CD8-positive, alpha-beta memory T cell (primary cell): ENCODE results near the gene ANKRD33B. TPM values are rescaled to one million over a fixed set of nuclear protein-coding genes. Genes with fewer than 3 reads are reported as not detected.
"Not testable (repeated sequence)": the region's sequence is repeated elsewhere in the genome, so short reads cannot be mapped to it uniquely, and the experiment has no call there.

ENCODE experiments used
- CTCF ChIA-PET: fragments of 350-600 bp; sonication (Branson Sonifier 250); formaldehyde crosslinking; loops from one replicate; lab custom pipeline; 2021; ENCODE audit warnings: antibody characterized with exemption; lab: Charles Lee
- POLR2A ChIA-PET: fragments of 350-600 bp; sonication (Branson Sonifier 250); formaldehyde crosslinking; loops from one replicate; lab custom pipeline; 2021; ENCODE audit warnings: antibody characterized with exemption; lab: Charles Lee
- DNase-seq, 5 donors: peaks; one replicate each; pipeline versions ENCODE4 v3.0.0 to v3.0.0-alpha.2; 2020 to 2022; ENCODE audit warnings: mixed read lengths in 1 of 5
- H3K27ac ChIP-seq: one replicate; pipeline ENCODE4 v1.7.0; 2013; ENCODE audit warnings: low read depth, mild to moderate bottlenecking, low read length, moderate library complexity
- H3K27me3 ChIP-seq: 2 replicates; pipeline ENCODE4 v1.7.0; 2013; ENCODE audit warnings: low read length, mild to moderate bottlenecking; ENCODE audit not compliant: insufficient read depth, poor library complexity, severe bottlenecking
- H3K36me3 ChIP-seq: 2 replicates; pipeline ENCODE4 v1.7.0; 2013; ENCODE audit warnings: mild to moderate bottlenecking, low read length, moderate library complexity; ENCODE audit not compliant: insufficient read depth
- H3K4me1 ChIP-seq: 2 replicates; pipeline ENCODE4 v1.7.0; 2013; ENCODE audit warnings: mild to moderate bottlenecking, low read length, moderate library complexity; ENCODE audit not compliant: insufficient read depth
- H3K4me3 ChIP-seq: 2 replicates; pipeline ENCODE4 v1.7.0; 2013; ENCODE audit warnings: mild to moderate bottlenecking, low read length
- H3K9me3 ChIP-seq: 2 replicates; pipeline ENCODE4 v1.7.0; 2013; ENCODE audit warnings: mild to moderate bottlenecking, low read length
- H3K27ac Mint-ChIP-seq, 8 donors: one replicate each; pipeline ENCODE4 v1.8.0; 2020 to 2021; ENCODE audit warnings: mixed read lengths in 8 of 8, mild to moderate bottlenecking in 6 of 8, inconsistent platforms in 3 of 8, moderate library complexity in 3 of 8
- H3K27me3 Mint-ChIP-seq, 2 donors: one replicate each; pipeline ENCODE4 v1.8.0; 2020 to 2021; ENCODE audit warnings: mixed read lengths in 2 of 2, mild to moderate bottlenecking in 1 of 2, moderate library complexity in 1 of 2
- H3K36me3 Mint-ChIP-seq, 3 donors: one replicate each; pipeline ENCODE4 v1.8.0; 2020 to 2021; ENCODE audit warnings: mixed read lengths in 3 of 3, inconsistent platforms in 1 of 3, mild to moderate bottlenecking in 1 of 3
- H3K4me1 Mint-ChIP-seq, 3 donors: one replicate each; pipeline ENCODE4 v1.8.0; 2020 to 2021; ENCODE audit warnings: mixed read lengths in 3 of 3, inconsistent platforms in 1 of 3, mild to moderate bottlenecking in 1 of 3
- H3K4me3 Mint-ChIP-seq, 7 donors: one replicate each; pipeline ENCODE4 v1.8.0; 2020 to 2021; ENCODE audit warnings: mixed read lengths in 7 of 7, mild to moderate bottlenecking in 6 of 7, moderate library complexity in 4 of 7, inconsistent platforms in 2 of 7
- H3K9me3 Mint-ChIP-seq, 5 donors: one replicate each; pipeline ENCODE4 v1.8.0; 2020 to 2022; ENCODE audit warnings: mixed read lengths in 5 of 5, mild to moderate bottlenecking in 3 of 5, moderate library complexity in 2 of 5, inconsistent platforms in 1 of 5
- polyA plus RNA-seq: library from polyadenylated mRNA; unstranded; fragments of 300-500 nt; fragmentation: Illumina TruSeq; gene quantifications from one replicate; pipeline ENCODE4 v1.2.3, GENCODE V29; 2021
- total RNA-seq, 2 experiments: library from RNA; stranded (reverse); gene quantifications; one replicate each; pipeline ENCODE4 v1.2.3, GENCODE V29; 2021

ANKRD33B gene
- total and polyA plus RNA-seq, 3 experiments from 2014 or later = 0.06 to 32.7 (median 29.6) TPM

DNA sequence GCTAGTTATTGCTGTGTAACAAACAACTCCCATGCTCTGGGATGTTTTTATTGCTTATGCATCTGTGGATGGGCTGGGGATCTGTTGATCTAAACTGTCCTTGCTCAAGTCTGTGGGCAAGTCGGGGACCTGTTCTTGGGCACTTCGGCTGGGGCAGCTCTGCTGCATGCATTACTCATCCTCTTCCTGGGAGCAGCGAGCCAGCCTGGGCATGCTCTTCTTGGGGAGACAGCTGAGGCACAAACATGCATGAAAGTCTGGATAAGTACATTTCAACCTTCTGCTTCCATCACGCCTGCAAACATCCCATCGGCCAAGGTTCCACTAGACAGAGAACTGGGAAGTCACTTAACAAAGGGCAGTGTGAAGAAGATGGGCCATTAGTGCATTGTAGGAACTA is 66.3 kb downstream of the ANKRD33B start:
- Histone ChIP-seq H3K4me3 (no peak overlapping the region), H3K36me3 (no peaks in the 10 kb centered on the region), H3K27ac (no peak overlapping the region), H3K9me3 (no peaks in the 10 kb centered on the region), H3K4me1 (peaks cover 35% of the 10 kb centered on the region), H3K27me3 (no peaks in the 10 kb centered on the region)
- POLR2A ChIA-PET = no interaction called here
- Mint-ChIP-seq H3K4me3 (no peak overlapping the region), H3K36me3 (no peaks in the 10 kb centered on the region), H3K27ac (peak overlapping the region in 1 of 8 donors; percentile 64), H3K4me1 (peaks cover 43 to 51% (median 49%) of the 10 kb centered on the region in 3 donors), H3K27me3 (peaks cover 4 to 8% of the 10 kb centered on the region in 2 donors), H3K9me3 (no peaks in the 10 kb centered on the region)
- no peak for DNase-seq
- CTCF ChIA-PET = interaction anchor here (4.8 kb wide), 1 partner anchor 346 kb away, joined by 101 read pairs; no protein-coding TSS in a partner anchor

DNA sequence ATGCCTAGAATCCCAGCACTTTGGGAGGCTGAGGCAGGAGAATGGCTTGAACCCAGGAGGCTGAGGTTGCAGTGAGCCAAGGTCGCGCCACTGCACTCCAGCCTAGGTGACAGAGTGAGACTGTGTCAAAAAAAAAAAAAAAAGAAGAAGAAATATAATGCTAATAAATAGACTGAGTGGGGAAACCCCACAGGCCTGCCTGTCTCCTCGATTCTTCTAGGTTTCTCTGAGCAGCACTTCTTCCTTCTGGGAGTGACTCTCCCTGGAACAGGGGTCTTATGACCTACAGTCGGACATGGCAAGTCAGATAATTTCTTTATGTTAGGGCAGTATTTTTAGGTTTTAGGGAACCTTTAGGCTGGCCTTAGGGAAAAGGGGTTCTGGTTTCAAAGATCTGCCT is 66.9 kb downstream of the ANKRD33B start:
- DNase-seq, H3K27me3 ChIP-seq, H3K36me3 ChIP-seq, H3K4me3 ChIP-seq, H3K36me3 Mint-ChIP-seq, H3K27me3 Mint-ChIP-seq, H3K9me3 Mint-ChIP-seq, H3K9me3 ChIP-seq, POLR2A ChIA-PET, H3K27ac ChIP-seq: not testable (repeated sequence)
- Mint-ChIP-seq H3K27ac (peak overlapping the region in 3 of 8 donors; percentile 49 to 96 (median 52)), H3K4me1 (peaks cover 48 to 57% (median 55%) of the 10 kb centered on the region in 3 donors), H3K4me3 (peak overlapping the region in 1 of 7 donors; percentile 56)
- CTCF ChIA-PET = interaction anchor here (4.8 kb wide), 1 partner anchor 346 kb away, joined by 101 read pairs; no protein-coding TSS in a partner anchor
- H3K4me1 ChIP-seq = peaks cover 41% of the 10 kb centered on the region

DNA sequence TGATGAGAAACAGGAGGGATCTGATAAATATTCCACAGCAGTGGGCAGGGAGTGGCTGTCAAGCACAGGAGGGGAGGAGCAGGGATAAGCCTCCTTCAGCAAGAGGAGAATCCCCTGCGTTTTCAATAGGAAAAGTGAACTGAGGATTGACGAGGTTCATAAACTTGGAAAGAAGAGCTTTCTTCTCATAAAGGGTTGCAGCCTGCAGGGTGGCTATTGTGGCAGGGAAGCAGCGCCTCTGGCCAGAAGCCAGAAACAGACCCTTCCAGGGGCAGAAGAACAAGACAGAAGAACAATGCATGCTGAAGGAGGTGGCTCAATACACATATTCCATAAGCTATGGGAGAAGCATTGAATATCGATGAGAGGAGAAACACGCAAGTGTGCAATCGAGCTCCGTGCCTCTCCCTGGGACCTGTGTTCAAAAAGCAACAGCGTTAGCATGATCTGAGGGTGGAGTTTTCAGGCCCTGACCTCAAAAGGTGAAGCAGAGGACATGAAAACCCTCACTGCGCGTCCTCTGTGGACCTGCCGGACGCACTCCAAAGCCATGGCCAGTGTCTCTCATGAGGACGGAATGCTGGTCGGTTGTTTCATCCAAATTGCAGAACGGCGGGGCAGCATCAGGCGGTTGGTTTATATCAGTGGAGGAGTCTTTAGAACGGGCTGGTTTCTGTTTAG is 67.6 kb downstream of the ANKRD33B start:
- no peak for DNase-seq
- H3K36me3 Mint-ChIP-seq = no peaks in the 10 kb centered on the region
- CTCF ChIA-PET = no interaction called here
- H3K4me1 ChIP-seq = peaks cover 42% of the 10 kb centered on the region
- H3K4me3 Mint-ChIP-seq = peak overlapping the region in 6 of 7 donors; percentile 63 to 89 (median 72)
- peak overlapping the region in 3 of 8 donors; percentile 52 to 96 (median 77) for H3K27ac Mint-ChIP-seq
- no peaks in the 10 kb centered on the region for H3K27me3 ChIP-seq
- H3K4me3 ChIP-seq = no peak overlapping the region
- H3K4me1 Mint-ChIP-seq = peaks cover 48 to 63% (median 60%) of the 10 kb centered on the region in 3 donors
- no peaks in the 10 kb centered on the region for H3K9me3 ChIP-seq
- H3K9me3 Mint-ChIP-seq = no peaks in the 10 kb centered on the region
- POLR2A ChIA-PET = no interaction called here
- peaks cover 4 to 8% of the 10 kb centered on the region in 2 donors for H3K27me3 Mint-ChIP-seq
- H3K27ac ChIP-seq = no peak overlapping the region
- no peaks in the 10 kb centered on the region for H3K36me3 ChIP-seq

DNA sequence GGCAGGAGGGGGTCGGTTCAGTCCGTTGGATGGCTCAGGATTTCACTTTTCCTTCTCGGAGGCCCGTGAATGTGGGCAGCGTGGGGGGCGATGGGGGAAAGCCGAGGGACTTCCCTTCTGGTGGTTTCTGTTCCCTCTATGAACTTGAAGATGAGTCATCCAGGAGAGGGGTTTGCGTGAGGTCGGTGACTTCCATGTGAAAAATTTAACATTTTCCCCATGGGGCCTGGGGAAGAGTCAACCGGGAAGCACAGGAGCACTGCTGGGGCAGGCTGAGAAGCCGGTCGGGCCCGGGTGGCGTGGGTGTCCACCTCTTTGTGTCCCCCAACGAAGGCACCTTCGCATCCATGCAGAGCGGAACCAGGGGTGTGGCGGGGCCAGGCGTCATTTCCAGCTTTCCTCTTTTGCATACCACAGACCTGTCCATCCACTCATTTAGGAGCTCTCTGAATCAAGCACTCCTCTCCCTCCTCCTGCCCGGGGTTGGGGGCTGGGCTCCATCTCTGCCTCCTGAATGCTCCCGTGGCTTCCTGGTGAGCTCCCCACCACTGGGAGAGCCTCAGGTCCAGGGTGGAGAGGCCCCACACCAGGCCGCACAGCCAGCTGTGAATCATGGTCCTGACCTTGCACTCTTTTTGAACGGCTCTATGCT is 68.4 kb downstream of the ANKRD33B start:
- H3K4me3 ChIP-seq = no peak overlapping the region
- H3K36me3 Mint-ChIP-seq = no peaks in the 10 kb centered on the region
- peaks cover 40% of the 10 kb centered on the region for H3K4me1 ChIP-seq
- ChIA-PET CTCF (interaction anchor here (0.7 to 0.9 kb wide), 2 partner anchors 181 to 348 kb away, joined by 3 to 4 read pairs; no protein-coding TSS in a partner anchor), POLR2A (no interaction called here)
- no peaks in the 10 kb centered on the region for H3K9me3 ChIP-seq
- no peaks in the 10 kb centered on the region for H3K27me3 ChIP-seq
- peaks cover 4 to 8% of the 10 kb centered on the region in 2 donors for H3K27me3 Mint-ChIP-seq
- peaks cover 47 to 66% (median 63%) of the 10 kb centered on the region in 3 donors for H3K4me1 Mint-ChIP-seq
- peak overlapping the region in 5 of 8 donors; percentile 3 to 96 (median 54) for H3K27ac Mint-ChIP-seq
- DNase-seq = peak in 2 of 5 donors; percentile 10 to 23
- no peaks in the 10 kb centered on the region for H3K9me3 Mint-ChIP-seq
- H3K4me3 Mint-ChIP-seq = peak overlapping the region in 6 of 7 donors; percentile 63 to 89 (median 72)
- H3K27ac ChIP-seq = no peak overlapping the region
- no peaks in the 10 kb centered on the region for H3K36me3 ChIP-seq

DNA sequence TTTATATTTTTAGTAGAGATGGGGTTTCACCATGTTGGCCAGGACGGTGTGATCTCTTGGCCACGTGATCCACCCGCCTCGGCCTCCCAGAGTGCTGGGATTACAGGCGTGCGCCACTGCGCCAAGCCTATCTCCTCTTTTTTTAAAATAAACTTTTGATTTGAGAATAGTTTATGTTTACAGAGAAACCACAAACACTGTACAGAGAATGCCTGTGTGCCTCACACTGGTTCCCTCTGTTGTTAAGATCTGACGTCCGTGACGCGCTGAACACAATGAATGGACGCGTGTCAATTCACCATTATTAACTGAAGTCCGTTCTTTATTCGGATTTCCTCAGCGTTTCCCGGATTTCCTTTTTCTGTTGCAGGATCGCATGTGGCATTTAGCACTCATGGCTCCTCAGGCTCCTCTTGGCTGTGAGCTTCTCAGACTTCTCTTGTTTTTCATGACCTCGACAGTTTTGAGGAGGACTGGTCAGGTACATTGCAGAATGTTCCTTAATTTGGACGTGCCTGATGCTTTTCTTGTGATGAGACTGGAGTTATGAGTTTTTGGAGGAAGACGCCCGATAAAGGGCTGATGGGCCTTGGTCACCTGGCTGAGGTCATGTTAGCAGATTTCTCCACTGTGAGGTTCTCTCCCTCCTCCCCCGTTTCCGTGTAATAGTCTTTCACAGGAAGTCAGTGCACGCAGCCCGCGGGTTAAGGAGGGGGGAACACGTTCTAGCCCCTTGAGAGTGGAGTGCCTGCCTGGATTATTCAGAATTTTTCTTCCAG is 69.6 kb downstream of the ANKRD33B start:
- Mint-ChIP-seq H3K27me3 (peaks cover 4 to 8% of the 10 kb centered on the region in 2 donors), H3K9me3 (peaks cover 0 to 3% (median 0%) of the 10 kb centered on the region in 5 donors), H3K4me3 (peak overlapping the region in 6 of 7 donors; percentile 55 to 91 (median 78)), H3K36me3 (peaks cover 0 to under 1% (median 0%) of the 10 kb centered on the region in 3 donors), H3K27ac (peak overlapping the region in 7 of 8 donors; percentile 72 to 98 (median 89)), H3K4me1 (peaks cover 40 to 58% (median 55%) of the 10 kb centered on the region in 3 donors)
- peaks cover 34% of the 10 kb centered on the region for H3K4me1 ChIP-seq
- ChIA-PET CTCF (interaction anchor here (2.1 kb wide), 1 partner anchor 349 kb away, joined by 9 read pairs; no protein-coding TSS in a partner anchor), POLR2A (interaction anchor here (1.0 kb wide), 1 partner anchor 127 kb away, joined by 3 read pairs; no protein-coding TSS in a partner anchor)
- peak overlapping the region; percentile 9 for H3K27ac ChIP-seq
- no peak overlapping the region for H3K4me3 ChIP-seq
- H3K27me3 ChIP-seq = no peaks in the 10 kb centered on the region
- no peaks in the 10 kb centered on the region for H3K9me3 ChIP-seq
- peak in 4 of 5 donors; percentile 21 to 72 (median 31) for DNase-seq
- H3K36me3 ChIP-seq = no peaks in the 10 kb centered on the region

DNA sequence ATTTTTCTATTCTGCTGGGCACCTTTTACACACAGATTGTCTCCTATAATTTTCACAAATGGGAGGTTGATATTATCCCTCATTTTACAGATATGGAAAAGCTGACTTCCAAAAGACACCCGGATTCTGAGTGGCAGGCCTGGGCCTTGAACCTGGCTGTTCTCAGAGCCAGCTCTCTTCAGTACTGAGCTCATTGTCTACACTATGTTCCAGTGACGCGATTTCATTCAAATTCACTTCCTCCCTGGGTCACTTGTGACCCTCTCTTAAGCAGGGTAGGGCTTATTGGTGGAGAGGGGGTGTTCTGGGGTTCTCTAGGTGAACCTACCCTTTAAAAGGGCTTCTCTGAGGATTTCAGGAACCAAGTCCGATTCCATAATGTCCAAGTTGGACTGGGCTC is 70.2 kb downstream of the ANKRD33B start:
- DNase-seq = no peak
- H3K4me3 Mint-ChIP-seq = peak overlapping the region in 6 of 7 donors; percentile 55 to 91 (median 78)
- H3K27me3 ChIP-seq = no peaks in the 10 kb centered on the region
- H3K27ac Mint-ChIP-seq = peak overlapping the region in 7 of 8 donors; percentile 72 to 98 (median 89)
- H3K4me3 ChIP-seq = no peak overlapping the region
- POLR2A ChIA-PET = interaction anchor here (1.0 kb wide), 1 partner anchor 127 kb away, joined by 3 read pairs; no protein-coding TSS in a partner anchor
- H3K4me1 ChIP-seq = peaks cover 34% of the 10 kb centered on the region
- peaks cover 0 to 8% (median 0%) of the 10 kb centered on the region in 5 donors for H3K9me3 Mint-ChIP-seq
- no peaks in the 10 kb centered on the region for H3K36me3 ChIP-seq
- no peaks in the 10 kb centered on the region for H3K9me3 ChIP-seq
- peaks cover 4 to 8% of the 10 kb centered on the region in 2 donors for H3K27me3 Mint-ChIP-seq
- H3K36me3 Mint-ChIP-seq = peaks cover 0 to 3% (median 0%) of the 10 kb centered on the region in 3 donors
- CTCF ChIA-PET = interaction anchor here (1.0 to 2.1 kb wide), 2 partner anchors 180 to 350 kb away, joined by 4 to 9 read pairs; no protein-coding TSS in a partner anchor
- peaks cover 40 to 58% (median 55%) of the 10 kb centered on the region in 3 donors for H3K4me1 Mint-ChIP-seq
- no peak overlapping the region for H3K27ac ChIP-seq

DNA sequence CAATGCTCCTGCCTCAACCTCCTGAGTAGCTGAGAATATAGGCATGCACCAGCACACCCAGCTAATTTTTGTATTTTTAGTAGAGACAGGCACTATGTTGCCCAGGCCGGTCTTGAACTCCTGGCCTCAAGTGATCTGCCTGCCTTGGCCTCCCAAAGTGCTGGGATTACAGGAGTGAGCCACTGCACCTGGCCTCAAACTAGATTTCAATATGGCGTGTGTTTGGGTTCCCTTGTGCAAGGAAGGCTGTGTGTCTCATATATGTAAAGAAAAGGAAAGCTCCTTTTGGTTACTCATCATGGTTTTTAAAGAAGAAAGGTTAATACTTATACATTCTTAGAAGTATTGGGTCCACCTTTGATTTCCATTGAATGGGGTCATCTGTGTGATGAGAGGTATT is 70.7 kb downstream of the ANKRD33B start:
- H3K4me3 ChIP-seq = no peak overlapping the region
- CTCF ChIA-PET = interaction anchor here (1.0 to 2.1 kb wide), 2 partner anchors 181 to 350 kb away, joined by 4 to 9 read pairs; no protein-coding TSS in a partner anchor
- peak overlapping the region in 3 of 7 donors; percentile 63 to 78 (median 74) for H3K4me3 Mint-ChIP-seq
- peaks cover 34% of the 10 kb centered on the region for H3K4me1 ChIP-seq
- peaks cover 0 to 3% (median 0%) of the 10 kb centered on the region in 3 donors for H3K36me3 Mint-ChIP-seq
- H3K9me3 Mint-ChIP-seq = peaks cover 0 to 8% (median 0%) of the 10 kb centered on the region in 5 donors
- H3K27ac ChIP-seq = no peak overlapping the region
- peaks cover under 1 to 5% of the 10 kb centered on the region in 2 donors for H3K27me3 Mint-ChIP-seq
- no peaks in the 10 kb centered on the region for H3K36me3 ChIP-seq
- no peaks in the 10 kb centered on the region for H3K9me3 ChIP-seq
- H3K27ac Mint-ChIP-seq = peak overlapping the region in 7 of 8 donors; percentile 30 to 98 (median 78)
- peaks cover 40 to 58% (median 55%) of the 10 kb centered on the region in 3 donors for H3K4me1 Mint-ChIP-seq
- no peak for DNase-seq
- POLR2A ChIA-PET = no interaction called here
- H3K27me3 ChIP-seq = no peaks in the 10 kb centered on the region
